Chondrocyte (in vitro differentiated cells): Measurements from ENCODE around the gene PHOSPHO1. TPM values are rescaled to one million over a fixed set of nuclear protein-coding genes. Genes with fewer than 3 reads are reported as not detected.

Source experiments
- DNase-seq: peaks from one replicate; pipeline ENCODE4 v3.0.0; 2021; ENCODE audit warnings: mixed read lengths, low spot score
- H3K27ac Mint-ChIP-seq: one replicate; pipeline ENCODE4 v1.8.0; 2021; ENCODE audit warnings: mild to moderate bottlenecking, moderate library complexity, mixed read lengths; ENCODE audit not compliant: unreplicated experiment
- H3K27me3 Mint-ChIP-seq: 2 replicates; pipeline ENCODE4 v1.8.0; 2021; ENCODE audit warnings: low read depth, mixed read lengths
- H3K36me3 Mint-ChIP-seq: 2 replicates; pipeline ENCODE4 v1.8.0; 2021; ENCODE audit warnings: low read depth, mixed read lengths
- H3K4me1 Mint-ChIP-seq: 2 replicates; pipeline ENCODE4 v1.8.0; 2021; ENCODE audit warnings: low read depth, mild to moderate bottlenecking, mixed read lengths
- H3K4me3 Mint-ChIP-seq: one replicate; pipeline ENCODE4 v1.8.0; 2021; ENCODE audit warnings: mild to moderate bottlenecking, moderate library complexity, mixed read lengths; ENCODE audit not compliant: unreplicated experiment
- H3K9me3 Mint-ChIP-seq: 2 replicates; pipeline ENCODE4 v1.8.0; 2021; ENCODE audit warnings: low read depth, mixed read lengths
- total RNA-seq: library from RNA; stranded (reverse); gene quantifications from 3 replicates; pipeline ENCODE4 v1.2.1, GENCODE V29; 2021
- TF ChIP-seq, protein P1 (sequence below): fragments of 200-600 bp; sonication (generic); IDR thresholded peaks from 2 replicates; pipeline ENCODE4 v1.5.0; 2021; ENCODE audit warnings: antibody characterized with exemption, mild to moderate bottlenecking, moderate library complexity

Gene PHOSPHO1
- total RNA-seq, 1 donor from 2014 or later: not detected

DNA sequence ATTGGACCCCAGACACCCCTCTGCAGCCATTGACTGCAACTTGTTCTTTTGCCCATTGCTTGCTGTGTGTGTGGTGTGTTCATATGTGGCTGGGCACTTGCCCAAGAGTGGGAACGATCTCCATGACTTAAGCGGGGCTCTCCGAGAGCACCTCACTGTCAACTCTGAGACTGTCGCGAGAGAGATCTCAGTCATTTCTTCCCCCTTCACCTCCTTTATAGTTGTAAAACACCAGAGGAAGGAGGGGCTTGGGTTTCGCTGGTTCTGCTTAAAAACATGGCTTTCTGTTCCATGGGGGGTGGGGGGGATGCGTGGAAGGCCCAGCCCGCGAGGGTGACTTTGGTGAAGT lies 7.4 kb downstream of the PHOSPHO1 start:
- no peak for DNase-seq
- TF ChIP-seq, protein P1, sequence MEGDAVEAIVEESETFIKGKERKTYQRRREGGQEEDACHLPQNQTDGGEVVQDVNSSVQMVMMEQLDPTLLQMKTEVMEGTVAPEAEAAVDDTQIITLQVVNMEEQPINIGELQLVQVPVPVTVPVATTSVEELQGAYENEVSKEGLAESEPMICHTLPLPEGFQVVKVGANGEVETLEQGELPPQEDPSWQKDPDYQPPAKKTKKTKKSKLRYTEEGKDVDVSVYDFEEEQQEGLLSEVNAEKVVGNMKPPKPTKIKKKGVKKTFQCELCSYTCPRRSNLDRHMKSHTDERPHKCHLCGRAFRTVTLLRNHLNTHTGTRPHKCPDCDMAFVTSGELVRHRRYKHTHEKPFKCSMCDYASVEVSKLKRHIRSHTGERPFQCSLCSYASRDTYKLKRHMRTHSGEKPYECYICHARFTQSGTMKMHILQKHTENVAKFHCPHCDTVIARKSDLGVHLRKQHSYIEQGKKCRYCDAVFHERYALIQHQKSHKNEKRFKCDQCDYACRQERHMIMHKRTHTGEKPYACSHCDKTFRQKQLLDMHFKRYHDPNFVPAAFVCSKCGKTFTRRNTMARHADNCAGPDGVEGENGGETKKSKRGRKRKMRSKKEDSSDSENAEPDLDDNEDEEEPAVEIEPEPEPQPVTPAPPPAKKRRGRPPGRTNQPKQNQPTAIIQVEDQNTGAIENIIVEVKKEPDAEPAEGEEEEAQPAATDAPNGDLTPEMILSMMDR: no peak
- Mint-ChIP-seq H3K27me3 (peaks cover 52% of the 10 kb centered on the region), H3K27ac (no peak overlapping the region), H3K36me3 (no peaks in the 10 kb centered on the region), H3K4me3 (no peak overlapping the region), H3K4me1 (peaks cover 12% of the 10 kb centered on the region), H3K9me3 (no peaks in the 10 kb centered on the region)

DNA sequence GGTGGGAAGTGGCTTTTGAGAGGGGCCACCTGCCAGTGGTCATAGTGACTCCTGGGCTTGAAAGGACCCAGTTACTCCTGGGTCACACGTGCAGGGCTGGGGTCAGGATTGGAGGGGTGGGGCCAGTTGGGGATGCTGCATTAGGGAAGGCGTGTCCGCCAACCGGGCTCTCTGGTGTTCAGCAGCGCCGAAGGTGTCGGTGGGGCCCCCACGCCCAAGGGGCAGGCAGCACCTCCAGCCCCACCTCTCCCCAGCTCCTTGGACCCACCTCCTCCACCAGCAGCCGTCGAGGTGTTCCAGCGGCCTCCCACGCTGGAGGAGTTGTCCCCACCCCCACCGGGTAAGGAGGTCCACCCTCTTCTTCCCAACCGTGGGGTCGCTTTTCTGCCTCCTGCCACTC lies 10.6 kb downstream of the PHOSPHO1 start:
- peaks cover 30% of the 10 kb centered on the region for H3K27me3 Mint-ChIP-seq
- H3K9me3 Mint-ChIP-seq: no peaks in the 10 kb centered on the region

DNA sequence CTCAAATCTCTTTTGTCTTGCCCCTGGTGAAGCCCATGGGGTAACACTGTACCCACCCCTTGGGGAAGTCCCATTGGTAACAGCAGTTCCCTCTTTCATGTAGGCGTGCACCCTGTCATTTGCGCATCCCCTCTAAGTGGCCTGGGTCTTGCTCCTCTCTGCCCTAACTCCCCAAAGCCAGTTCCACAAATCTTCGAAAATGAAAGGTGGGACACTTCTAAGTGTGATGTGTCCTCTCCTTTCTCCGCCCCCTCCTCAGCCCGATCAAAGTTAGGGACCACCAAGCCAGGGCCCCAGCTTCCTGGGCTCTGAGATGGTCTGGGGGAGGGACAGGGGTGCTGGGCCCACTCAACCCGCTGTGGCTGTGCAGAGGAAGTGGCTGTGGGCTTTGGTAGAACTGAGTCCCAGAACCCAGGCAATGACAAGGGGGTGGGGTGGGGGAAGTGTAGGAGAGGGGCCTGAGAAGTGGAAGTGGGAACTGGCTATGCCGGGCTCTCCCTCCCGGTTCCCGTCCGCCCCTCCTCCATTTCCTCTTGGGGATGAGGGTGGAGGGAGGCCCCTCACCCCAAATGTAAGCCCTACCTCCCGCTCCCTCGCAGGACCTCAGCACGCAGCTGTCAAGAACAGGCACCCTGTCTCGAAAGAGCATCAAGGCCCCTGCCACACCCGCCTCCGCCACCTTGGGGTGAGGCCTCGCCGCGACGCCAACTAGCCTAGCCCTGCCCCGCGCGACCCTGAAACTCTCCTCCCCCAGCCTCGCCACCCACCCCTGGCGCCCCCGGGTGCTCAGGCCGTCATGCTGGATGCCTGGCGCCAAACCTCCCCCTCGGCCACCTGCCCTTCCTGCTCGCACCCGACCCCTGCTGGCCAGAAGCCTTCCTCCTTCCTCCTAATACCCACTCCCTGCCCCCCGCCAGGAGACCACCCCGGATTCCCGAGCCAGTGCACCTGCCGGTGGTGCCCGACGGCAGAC lies 11.4 kb downstream of the PHOSPHO1 start:
- Mint-ChIP-seq H3K4me3 (no peak overlapping the region), H3K9me3 (no peaks in the 10 kb centered on the region), H3K4me1 (peaks cover 12% of the 10 kb centered on the region), H3K36me3 (no peaks in the 10 kb centered on the region), H3K27ac (no peak overlapping the region), H3K27me3 (peaks cover 25% of the 10 kb centered on the region)
- DNase-seq: no peak
- TF ChIP-seq, protein P1: peak; percentile 22

More for the DNA sequence above, 10.6 kb downstream of the PHOSPHO1 start:
- no peak overlapping the region for H3K4me3 Mint-ChIP-seq
- DNase-seq: no peak
- H3K27ac Mint-ChIP-seq: no peak overlapping the region
- TF ChIP-seq, protein P1: no peak
- H3K4me1 Mint-ChIP-seq: peaks cover 12% of the 10 kb centered on the region
- no peaks in the 10 kb centered on the region for H3K36me3 Mint-ChIP-seq

DNA sequence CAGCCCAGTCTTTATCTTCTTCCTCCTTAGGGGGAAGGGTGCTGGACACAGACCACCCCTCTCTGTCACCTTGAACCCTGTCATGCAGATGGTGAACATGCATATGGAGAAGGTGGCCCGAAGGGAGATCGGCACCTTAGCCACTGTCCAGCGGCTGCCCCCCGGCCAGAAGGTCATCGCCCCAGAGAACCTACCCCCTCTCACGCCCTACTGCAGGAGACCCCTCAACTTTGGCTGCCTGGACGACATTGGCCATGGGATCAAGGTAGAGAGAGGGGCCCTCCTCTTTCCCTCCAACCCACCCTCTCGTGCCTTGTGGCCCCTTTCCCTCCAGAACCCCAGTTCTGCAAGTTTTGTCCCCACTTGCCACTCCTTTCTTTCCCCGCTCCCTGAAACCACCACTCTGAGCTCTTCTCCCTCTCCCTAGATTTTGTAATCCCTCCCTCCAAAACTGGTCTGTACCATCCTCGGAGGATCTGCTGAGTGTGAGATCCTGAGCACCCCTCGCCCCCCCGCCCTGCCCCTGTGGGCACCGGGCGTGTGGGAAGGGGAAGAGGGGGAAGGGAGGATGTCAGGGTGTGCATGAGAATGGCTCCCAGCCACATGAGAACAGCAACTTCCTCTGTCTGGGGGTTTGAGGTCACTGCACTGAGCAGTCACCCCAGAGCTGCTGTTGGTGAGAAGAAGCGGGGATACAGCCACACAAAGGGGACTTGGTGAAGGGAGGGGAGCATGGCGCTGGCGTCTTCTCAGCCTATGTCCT lies 12.8 kb downstream of the PHOSPHO1 start:
- Mint-ChIP-seq H3K4me3 (no peak overlapping the region), H3K9me3 (no peaks in the 10 kb centered on the region), H3K27ac (no peak overlapping the region)

More for the DNA sequence above, 12.8 kb downstream of the PHOSPHO1 start:
- no peak for DNase-seq
- Mint-ChIP-seq H3K4me1 (peaks cover 3% of the 10 kb centered on the region), H3K36me3 (no peaks in the 10 kb centered on the region), H3K27me3 (peaks cover 14% of the 10 kb centered on the region)
- TF ChIP-seq, protein P1: no peak
